ENCODE measurements around the gene GSN. TPM values are rescaled to one million over a fixed set of nuclear protein-coding genes. Genes with fewer than 3 reads are reported as not detected.

GSN gene
- total RNA-seq, 1 donor from 2014 or later: 72.1 TPM

DNA sequence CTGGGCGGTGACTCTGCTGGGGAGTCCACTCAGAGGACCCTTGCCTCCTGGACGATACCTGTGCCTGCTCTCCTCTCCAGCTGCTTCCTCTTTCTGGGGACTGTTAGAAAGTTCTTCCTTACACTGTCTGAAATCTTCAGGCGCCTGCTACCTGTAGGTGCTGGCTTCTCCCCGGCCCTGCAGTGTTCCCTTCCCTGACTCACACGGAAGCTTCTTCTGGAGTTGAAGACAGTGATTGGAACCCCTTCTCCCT is 562 bp downstream of the GSN start:
- DNase-seq (ENCODE audit: low spot score): no peak
- peak overlapping the region; percentile 95 for H3K4me2 ChIP-seq
- no peak overlapping the region for H3K9ac ChIP-seq
- Mint-ChIP-seq H3K27ac (no peak overlapping the region), H3K4me1 (peaks cover 41% of the 10 kb centered on the region), H3K27me3 (ENCODE audit: insufficient read depth, low read depth) (peaks cover 9% of the 10 kb centered on the region), H3K4me3 (peak overlapping the region; percentile 86), H3K9me3 (no peaks in the 10 kb centered on the region), H3K36me3 (peaks cover 1% of the 10 kb centered on the region)
- H3K27ac ChIP-seq: no peak overlapping the region
- peaks cover 32% of the 10 kb centered on the region for H3F3A ChIP-seq (ENCODE audit: low read depth)
- no peaks in the 10 kb centered on the region for H4K20me1 ChIP-seq (ENCODE audit: low read depth)
- H3K79me2 ChIP-seq (ENCODE audit: low read depth): no peaks in the 10 kb centered on the region
- no peak overlapping the region for H2AFZ ChIP-seq (replicated peaks)
- H3K4me3 ChIP-seq: peak overlapping the region; percentile 85
- H3K9me3 ChIP-seq (ENCODE audit: low read depth): no peaks in the 10 kb centered on the region
- no peaks in the 10 kb centered on the region for H3K36me3 ChIP-seq
- peaks cover 34% of the 10 kb centered on the region for H3K4me1 ChIP-seq
- peaks cover 53% of the 10 kb centered on the region for H3K27me3 ChIP-seq
- no peak for TF ChIP-seq EZH2 (IDR thresholded peaks at IDR 0.05)
- no peak for TF ChIP-seq EZH2phosphoT487 (IDR thresholded peaks at IDR 0.05)
- TF ChIP-seq, protein P1, sequence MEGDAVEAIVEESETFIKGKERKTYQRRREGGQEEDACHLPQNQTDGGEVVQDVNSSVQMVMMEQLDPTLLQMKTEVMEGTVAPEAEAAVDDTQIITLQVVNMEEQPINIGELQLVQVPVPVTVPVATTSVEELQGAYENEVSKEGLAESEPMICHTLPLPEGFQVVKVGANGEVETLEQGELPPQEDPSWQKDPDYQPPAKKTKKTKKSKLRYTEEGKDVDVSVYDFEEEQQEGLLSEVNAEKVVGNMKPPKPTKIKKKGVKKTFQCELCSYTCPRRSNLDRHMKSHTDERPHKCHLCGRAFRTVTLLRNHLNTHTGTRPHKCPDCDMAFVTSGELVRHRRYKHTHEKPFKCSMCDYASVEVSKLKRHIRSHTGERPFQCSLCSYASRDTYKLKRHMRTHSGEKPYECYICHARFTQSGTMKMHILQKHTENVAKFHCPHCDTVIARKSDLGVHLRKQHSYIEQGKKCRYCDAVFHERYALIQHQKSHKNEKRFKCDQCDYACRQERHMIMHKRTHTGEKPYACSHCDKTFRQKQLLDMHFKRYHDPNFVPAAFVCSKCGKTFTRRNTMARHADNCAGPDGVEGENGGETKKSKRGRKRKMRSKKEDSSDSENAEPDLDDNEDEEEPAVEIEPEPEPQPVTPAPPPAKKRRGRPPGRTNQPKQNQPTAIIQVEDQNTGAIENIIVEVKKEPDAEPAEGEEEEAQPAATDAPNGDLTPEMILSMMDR (IDR thresholded peaks at IDR 0.05): no peak

DNA sequence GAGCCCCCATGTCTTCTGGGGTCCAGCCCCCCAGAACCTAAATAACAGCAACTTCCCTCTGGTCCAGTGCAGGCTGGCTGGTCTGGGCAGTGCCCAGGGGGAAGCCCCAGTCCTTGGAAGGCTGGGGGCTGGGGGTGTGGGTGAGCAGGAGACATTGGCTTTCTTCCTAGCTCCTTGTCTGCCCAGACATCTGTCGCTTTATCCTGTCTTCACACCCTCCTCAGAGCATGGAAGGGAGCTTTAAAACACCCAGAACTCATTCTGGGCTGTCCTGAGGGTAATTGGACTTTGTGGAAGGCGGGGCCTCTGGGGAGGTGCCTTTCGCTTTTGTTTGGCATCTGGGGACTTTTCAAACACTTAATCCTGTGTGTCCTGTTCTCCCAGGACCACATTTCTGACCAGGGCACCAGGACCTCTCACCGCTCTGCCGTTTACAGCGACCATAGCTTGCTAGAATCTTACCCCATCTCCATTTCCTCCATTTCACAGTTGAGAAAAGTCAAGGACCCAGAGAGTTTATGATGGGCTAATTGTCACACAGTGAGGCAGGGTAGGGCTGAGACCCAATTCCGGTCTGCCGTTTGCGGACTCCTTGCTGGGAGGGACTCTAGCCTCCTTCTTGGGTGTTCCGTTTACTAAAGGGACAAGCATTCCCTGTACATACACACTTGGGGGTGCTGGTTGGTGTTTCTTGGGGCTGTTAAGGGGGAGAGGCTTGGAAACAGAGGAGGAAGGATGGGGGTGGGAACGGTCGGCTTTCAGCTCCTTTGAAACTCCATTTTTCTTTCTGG is 1.1 kb downstream of the GSN start:
- peak; percentile 72 for DNase-seq (ENCODE audit: low spot score)
- Mint-ChIP-seq H3K4me1 (peaks cover 41% of the 10 kb centered on the region), H3K27me3 (ENCODE audit: insufficient read depth, low read depth) (peaks cover 9% of the 10 kb centered on the region), H3K4me3 (peak overlapping the region; percentile 86), H3K27ac (no peak overlapping the region), H3K9me3 (no peaks in the 10 kb centered on the region), H3K36me3 (peaks cover 1% of the 10 kb centered on the region)
- no peak overlapping the region for H2AFZ ChIP-seq (replicated peaks)
- peaks cover 34% of the 10 kb centered on the region for H3K4me1 ChIP-seq
- H3K27ac ChIP-seq: no peak overlapping the region
- no peaks in the 10 kb centered on the region for H4K20me1 ChIP-seq (ENCODE audit: low read depth)
- peaks cover 50% of the 10 kb centered on the region for H3K27me3 ChIP-seq
- H3K4me2 ChIP-seq: peak overlapping the region; percentile 95
- H3K79me2 ChIP-seq (ENCODE audit: low read depth): no peaks in the 10 kb centered on the region
- no peak overlapping the region for H3K9ac ChIP-seq
- no peaks in the 10 kb centered on the region for H3K9me3 ChIP-seq (ENCODE audit: low read depth)
- H3K36me3 ChIP-seq: no peaks in the 10 kb centered on the region
- H3K4me3 ChIP-seq: peak overlapping the region; percentile 85
- H3F3A ChIP-seq (ENCODE audit: low read depth): peaks cover 32% of the 10 kb centered on the region
- TF ChIP-seq, protein P1 (IDR thresholded peaks at IDR 0.05): no peak
- no peak for TF ChIP-seq EZH2phosphoT487 (IDR thresholded peaks at IDR 0.05)
- TF ChIP-seq EZH2 (IDR thresholded peaks at IDR 0.05): no peak

DNA sequence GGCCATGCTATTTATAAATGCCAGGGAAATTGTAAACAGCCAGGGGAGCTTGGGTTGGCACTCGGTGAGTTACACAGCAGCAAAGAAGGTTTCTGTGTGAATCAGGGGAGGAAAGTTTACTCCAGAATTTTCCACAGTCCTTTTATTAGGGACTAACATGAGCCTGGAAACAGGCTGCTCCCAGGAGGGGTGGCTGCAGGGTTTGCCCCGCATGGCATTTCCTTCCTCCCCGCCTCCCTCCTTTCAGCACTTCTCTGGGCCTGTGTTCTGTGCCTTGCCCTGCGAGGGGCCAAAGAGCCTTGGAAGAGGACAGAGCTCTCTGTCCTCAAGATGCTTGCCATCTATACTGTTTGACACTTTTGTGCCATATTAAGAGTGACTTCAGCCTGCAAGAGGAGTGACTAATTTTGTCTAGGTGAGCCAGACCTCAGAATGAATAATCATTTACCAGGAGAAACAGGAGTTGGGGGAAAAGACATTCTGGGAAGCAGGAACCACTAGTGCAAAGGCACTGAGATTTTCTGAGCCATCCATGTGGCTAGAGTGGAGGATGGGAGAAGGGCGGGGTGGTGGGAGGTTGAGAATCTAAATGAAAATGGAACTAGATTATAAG is 1.8 kb downstream of the GSN start:
- Histone ChIP-seq H3K36me3 (no peaks in the 10 kb centered on the region), H2AFZ (replicated peaks) (no peak overlapping the region), H3K4me2 (peak overlapping the region; percentile 95), H4K20me1 (ENCODE audit: low read depth) (no peaks in the 10 kb centered on the region), H3K4me3 (peak overlapping the region; percentile 85), H3K4me1 (peaks cover 31% of the 10 kb centered on the region), H3K79me2 (ENCODE audit: low read depth) (no peaks in the 10 kb centered on the region), H3K27ac (no peak overlapping the region), H3K9ac (no peak overlapping the region), H3K27me3 (peaks cover 48% of the 10 kb centered on the region), H3K9me3 (ENCODE audit: low read depth) (no peaks in the 10 kb centered on the region), H3F3A (ENCODE audit: low read depth) (peaks cover 32% of the 10 kb centered on the region)
- TF ChIP-seq EZH2 (IDR thresholded peaks at IDR 0.05) (no peak), EZH2phosphoT487 (IDR thresholded peaks at IDR 0.05) (no peak)
- TF ChIP-seq, protein P1 (IDR thresholded peaks at IDR 0.05): no peak
- peaks cover 41% of the 10 kb centered on the region for H3K4me1 Mint-ChIP-seq
- peaks cover 5% of the 10 kb centered on the region for H3K27me3 Mint-ChIP-seq (ENCODE audit: insufficient read depth, low read depth)
- H3K36me3 Mint-ChIP-seq: peaks cover 1% of the 10 kb centered on the region
- no peaks in the 10 kb centered on the region for H3K9me3 Mint-ChIP-seq
- H3K27ac Mint-ChIP-seq: no peak overlapping the region
- DNase-seq (ENCODE audit: low spot score): no peak
- peak overlapping the region; percentile 86 for H3K4me3 Mint-ChIP-seq

Data from neural progenitor cell (in vitro differentiated cells).